Amniotic stem cell (primary cell): Measurements from ENCODE around the gene SLC7A5.
"Not testable (repeated sequence)": the region's sequence is repeated elsewhere in the genome, so short reads cannot be mapped to it uniquely, and the experiment has no call there.

Experiments used
- DNase-seq: peaks from one replicate; lab custom pipeline; 2025; lab: John Stamatoyannopoulos, UW

The SLC7A5 gene

DNA sequence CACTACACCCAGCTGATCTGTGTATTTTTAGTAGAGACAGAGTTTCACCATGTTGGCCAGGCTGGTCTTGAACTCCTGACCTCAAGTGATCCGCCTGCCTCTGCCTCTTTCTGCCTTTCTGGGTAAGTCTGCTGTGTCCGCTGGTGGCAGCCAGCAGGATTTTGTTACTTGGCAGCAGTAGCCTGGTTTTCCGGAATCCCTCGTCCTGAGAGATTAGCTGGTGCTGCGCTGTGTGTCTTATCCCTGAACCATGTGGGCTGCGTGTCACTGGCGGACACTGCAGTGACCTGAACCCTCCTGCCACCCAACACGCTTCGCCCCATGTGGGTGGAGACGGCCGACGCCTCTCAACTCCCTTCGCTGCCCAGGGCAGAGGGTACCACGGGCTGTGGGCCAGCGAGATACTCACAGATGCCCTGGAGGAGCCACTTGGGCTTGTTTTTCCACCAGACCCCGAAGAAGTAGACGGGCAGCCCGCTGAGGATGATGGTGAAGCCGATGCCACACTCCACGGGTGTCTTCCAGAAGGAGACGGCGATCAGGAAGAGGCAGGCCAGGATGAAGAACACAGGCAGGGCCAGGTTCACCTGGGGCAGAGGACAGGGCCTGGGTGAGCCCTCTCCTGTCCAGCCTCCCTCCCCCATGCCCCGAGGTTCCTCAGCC lies 35.2 kb downstream of the SLC7A5 start:
- DNase-seq: no peak

DNA sequence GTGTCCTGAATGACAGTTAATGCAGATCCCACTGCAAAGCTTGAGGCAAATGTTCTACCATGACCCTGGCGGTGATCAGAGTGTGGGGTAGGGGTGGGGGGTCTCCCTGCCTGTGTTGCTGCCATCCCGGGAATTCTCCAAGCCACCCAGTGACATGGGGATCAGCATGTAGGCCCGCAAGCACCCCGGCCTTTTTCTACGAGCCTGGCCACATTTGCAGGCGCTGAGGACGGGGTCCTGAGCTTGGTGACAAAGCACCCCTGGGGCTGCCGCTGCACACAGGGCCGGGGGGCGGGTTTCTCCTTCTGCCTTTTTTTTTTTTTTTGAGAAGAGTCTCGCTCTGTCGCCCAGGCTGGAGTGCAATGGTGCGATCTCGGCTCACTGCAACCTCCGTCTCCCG lies 35.8 kb downstream of the SLC7A5 start:
- DNase-seq: no peak

DNA sequence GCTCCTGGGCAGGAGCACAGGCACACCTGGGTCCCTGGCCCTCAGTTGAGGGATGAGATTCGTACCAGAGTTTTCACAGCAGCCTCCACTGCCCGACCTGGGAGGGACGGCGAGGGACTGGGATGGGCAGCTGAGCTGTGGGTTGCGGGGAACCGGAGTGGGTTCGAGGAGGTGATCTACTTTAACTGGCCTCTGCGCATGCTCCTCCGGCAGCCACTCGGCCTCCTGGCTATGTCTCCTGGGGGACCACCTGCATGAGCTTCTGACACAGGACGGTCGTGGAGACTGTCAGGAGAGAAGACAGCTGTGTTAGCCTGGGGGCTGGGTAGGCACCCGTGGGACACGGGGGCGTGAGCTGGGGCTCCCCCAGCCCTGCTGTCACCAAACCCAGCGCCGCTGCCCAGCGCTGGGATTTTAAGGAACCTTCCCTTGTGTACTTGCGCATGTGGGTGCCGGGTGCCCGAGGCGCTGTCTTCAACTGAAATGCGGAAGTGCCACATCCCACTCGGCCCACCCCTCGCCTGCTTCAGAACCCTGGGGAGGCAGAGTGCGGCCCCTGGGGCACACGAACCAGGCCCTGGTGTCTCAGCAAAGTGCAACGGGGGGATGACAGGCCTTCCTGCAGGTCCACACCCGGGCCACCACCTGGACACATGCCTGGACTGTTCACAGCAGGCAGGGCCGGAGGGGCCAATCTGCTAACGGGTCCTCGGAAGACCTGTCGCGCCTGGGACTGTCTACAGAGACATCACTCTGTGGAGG lies 36.4 kb downstream of the SLC7A5 start:
- DNase-seq: no peak

DNA sequence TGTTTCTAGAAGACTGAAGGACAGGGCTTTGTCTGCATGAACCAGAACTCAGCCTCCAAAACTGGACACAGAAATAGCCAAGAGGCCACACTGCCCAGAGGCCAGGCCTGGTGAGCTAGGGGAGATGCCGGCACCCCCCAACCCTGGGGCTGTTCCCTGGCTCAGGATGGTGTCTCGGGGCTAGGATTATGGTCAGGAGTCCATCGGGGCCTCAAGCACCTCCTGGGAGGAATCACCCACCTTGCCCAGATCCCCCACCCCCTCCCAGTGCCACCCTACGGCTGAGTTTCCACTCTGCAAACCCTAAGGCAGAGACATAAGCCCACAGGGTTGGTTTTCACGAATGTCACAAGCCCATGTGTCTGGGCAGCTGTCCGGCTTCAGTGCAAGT lies 37.2 kb downstream of the SLC7A5 start:
- no peak for DNase-seq

DNA sequence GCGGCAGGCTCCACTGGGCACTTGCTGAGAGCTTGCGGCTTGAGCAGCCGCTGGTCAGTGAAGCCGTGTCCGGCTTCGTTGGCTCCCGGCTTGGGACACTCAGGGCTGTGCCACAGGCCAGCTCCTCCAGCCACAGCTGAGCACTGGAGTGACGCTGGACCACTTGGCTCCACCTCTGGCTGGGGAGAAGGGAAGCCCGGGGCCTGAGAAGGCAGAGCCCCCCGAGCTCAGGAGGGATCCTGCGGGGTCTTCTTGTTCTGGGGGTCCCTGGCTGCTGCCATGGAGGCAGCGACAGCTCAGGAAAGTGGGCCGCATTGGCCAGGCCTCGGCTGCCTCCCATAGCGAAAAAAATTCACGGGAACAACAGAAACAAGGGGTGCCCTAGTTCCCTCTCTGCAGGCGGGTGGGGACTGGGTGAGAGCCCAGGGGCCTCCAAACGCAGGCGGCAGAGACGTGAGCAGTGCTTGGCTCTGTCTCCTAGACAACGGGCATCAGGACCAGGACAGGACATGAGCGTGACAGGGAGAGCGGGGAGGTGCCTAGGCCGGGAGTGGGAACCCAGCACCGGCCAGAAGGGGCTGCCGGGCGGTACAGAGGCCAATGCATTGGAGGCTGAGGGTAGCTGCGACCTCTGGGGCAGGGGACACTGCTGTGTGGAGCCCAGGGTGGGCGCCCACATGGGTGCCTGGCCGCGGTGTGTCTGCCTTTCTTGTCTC lies 37.7 kb downstream of the SLC7A5 start:
- no peak for DNase-seq

- DNase-seq: no peak
These were observed 38.5 kb downstream of the SLC7A5 start for GRCh38 chr16:87830673-87831420.

- no peak for DNase-seq
These were observed 39.2 kb downstream of the SLC7A5 start for GRCh38 chr16:87829988-87830672.

- DNase-seq: no peak
These were observed 39.7 kb downstream of the SLC7A5 start for GRCh38 chr16:87829622-87829980.

GRCh38 chr16:87828907-87829621 lies 40.2 kb downstream of the SLC7A5 start:
- DNase-seq: no peak

- no peak for DNase-seq
These were observed 41.0 kb downstream of the SLC7A5 start for GRCh38 chr16:87828071-87828906.

DNA sequence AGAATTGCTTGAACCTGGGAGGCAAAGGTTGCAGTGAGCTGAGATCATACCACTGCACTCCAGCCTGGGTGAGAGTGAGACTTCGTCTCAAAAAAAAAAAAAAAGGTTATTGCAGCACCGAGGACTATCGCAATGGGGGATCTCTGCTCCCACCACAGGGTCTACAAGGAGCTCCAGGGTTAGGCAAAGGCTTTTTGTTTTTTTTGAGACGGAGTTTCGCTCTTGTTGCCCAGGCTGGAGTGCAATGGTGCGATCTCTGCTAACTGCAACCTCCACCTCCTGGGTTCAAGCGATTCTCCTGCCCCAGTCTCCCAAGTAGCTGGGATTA lies 41.8 kb downstream of the SLC7A5 start:
- not testable (repeated sequence) for DNase-seq

DNA sequence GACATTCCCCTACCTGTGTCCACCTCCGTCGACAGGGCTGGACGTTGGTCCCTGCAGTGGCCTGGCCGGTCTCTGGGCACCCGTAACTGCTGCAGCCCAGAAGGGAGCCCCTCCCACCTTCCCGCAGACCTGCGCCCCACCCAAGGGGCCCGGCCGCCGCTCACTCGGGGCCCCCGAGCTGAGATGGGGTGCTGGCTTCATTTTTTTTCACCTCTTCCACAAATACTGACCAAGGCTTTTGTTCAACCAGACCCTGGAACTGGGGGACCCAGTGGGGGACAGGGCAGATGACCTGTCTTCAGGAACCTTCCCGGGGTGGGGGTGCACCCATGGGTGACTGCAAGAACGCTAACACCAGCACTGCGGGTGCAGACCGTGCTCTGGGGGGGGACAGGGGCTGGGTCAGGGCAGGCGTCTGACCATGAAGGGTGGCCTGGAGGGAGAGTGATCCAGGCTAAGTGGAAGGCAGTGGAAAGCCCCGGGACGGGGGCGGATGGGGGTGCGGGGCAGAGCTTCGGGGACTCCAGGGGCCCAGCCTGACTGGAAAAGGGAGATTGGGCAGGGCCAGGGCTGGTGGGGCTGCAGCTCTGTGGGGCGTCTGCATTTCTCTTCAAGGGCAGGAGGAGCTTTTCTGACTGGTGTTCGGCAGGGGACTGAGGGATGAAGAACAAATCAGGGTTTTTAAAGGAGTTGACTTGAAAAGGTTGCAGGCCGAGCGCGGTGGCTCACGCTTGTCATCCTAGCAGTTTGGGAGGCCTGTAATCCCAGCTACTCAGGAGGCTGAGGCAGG lies 42.3 kb downstream of the SLC7A5 start:
- DNase-seq: no peak

- not testable (repeated sequence) for DNase-seq
These were observed 42.9 kb downstream of the SLC7A5 start for GRCh38 chr16:87826407-87826797.

DNA sequence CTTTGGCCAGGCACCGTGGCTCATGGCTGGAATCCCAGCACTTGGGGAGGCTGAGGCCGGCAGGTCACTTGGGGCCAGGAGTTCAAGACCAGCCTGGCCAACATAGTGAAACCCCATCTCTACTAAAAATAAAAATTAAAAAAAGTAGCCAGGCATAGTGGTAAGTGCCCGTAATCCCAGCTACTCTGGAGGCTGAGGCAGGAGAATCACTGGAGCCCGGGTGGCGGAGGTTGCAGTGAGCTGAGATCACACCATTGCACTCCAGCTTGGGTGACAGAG lies 43.5 kb downstream of the SLC7A5 start:
- DNase-seq: not testable (repeated sequence)

GRCh38 chr16:87824991-87825841 lies 44.1 kb downstream of the SLC7A5 start:
- no peak for DNase-seq

DNA sequence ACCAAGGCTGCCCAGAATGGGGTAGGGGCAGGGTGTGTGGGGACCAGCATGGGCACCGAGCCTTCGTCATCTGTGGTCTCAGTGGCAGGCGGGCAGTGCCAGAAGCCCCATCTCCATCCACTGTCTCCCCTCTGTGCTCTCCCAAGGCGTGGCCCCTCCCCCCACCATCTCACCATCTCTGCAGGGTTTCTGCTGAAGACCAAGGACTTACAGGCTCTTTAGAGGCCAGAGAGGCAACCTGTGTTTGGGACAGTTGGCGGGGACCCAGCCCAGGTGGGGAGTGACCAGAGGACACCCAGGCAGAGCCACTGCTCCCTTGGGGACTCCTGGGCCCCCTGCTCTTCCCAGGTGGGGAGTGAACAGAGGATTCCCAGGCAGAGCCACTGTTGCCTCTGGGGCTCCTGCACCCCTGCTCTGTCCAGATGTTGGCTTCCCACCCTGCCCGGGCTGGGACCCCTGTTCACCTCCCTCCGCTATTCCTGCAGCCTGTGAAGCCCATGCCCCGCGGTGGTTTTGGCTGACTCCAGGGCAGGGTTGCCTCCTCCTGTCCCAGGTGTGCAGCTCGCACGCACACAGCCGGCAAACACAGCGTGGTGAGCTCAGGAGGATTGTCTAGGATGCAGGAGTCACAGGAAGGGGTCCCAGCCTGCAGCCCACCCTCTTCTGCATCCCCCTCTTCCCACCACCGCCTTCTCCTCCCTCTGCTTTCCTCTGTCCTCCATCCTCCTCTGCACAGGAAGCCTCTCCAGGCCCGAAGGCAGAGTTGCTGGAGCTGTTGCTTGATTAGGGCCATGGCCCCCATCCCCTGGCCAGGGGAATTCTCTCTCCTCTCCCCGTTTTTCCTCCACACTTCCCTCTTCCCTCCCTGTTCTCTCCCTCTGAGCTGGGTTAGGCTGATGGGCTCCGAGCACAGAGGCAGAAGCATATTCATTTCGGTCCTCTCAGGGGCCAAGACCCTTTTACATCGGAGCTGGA lies 45.0 kb downstream of the SLC7A5 start:
- no peak for DNase-seq

DNA sequence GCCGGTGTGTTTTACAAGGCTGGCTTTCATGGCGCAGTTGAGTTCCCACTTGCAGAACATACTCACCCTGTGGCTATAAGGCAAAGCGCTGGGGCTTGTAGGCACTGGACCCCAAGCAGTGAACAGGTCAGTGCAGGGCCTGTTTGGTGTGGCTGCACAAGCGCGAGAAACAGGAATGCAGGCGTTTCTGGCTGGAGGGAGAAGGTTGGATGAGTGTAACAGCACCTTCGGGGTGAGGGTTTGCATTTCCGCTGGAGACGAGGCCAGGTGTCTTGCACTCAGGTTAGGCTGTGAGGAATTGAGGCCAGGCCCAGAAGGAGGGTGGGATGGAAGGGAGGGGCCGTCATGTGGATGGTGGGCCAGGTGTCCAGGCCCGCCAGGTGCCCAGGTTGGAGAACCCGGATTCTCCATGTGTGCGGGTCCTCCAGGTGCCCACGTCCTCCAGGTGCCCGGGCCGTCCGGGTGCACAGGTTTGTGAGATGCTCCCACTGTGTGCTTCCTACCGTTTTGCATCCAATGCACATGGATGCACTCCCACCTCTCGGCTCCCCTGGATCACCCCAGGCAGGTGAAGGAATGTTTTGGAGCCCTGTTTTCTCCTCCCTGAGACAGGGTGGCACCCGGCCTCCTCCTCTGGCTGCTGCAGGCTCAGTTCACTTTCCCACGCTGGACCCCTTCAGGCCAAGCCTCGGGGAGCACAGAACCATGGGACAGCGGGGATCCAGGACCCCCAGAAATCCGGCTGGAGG lies 46.0 kb downstream of the SLC7A5 start:
- no peak for DNase-seq
